Activated naive CD4-positive, alpha-beta T cell treated with anti-CD3 and anti-CD28 coated beads, Interleukin-2, amount 50 U/mL, for 16 hours (primary cell): Measurements from ENCODE around the gene CDH4.
A peak's percentile ranks its signal among the peaks of the same experiment; 100 is the strongest.

Experiments
- DNase-seq: peaks from one replicate; pipeline ENCODE4 v3.0.0-alpha.2; 2020

CDH4 gene

DNA sequence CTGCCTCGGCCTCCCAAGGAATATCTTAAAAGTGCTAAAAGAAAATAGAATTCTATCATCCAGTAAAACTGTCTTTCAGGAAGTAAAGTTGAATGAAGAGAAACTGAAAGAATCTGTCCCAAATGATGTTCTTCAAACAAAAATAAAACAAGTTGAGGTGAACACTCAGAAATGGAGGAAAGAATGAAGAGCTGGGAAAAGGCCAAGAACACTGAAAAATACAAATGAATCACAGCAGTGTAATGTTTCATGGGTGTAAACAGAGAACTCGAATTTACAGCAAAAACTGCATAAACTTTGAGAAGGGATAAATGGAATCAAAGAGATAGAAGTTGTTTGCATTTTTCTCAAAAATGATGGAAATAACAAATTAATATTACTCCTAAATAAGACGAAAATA, 496.3 kb downstream of the CDH4 start:
- no peak for DNase-seq

DNA sequence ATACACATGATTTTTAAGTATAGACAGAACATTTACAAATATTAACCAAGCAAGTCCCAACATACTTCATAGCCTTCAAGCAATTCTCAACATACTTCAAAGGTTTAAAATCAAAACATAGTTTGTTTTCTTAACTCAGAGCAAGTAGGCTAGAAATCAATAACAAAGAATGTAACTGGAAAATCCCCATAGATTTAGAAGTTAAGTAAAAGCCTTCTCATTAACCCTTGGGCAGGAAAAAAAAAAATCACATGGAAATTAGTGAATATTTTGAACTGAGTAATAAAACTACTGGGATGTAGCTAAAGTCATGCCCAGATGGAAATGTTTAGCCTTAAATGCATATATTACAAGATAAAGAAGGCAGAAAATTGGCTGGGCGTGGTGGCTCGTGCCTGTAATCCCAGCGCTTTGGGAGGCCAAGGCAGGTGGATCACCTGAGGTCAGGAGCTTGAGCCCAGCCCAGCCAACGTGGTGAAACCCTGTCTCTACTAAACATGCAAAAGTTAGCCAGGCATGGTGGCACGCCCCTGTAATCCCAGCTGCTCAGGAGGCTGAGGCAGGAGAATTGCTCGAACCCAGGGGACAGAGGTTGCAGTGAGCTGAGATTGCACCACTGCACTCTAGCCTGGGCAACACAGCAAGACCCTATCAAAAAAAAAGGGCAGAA, 497.5 kb downstream of the CDH4 start:
- DNase-seq: no peak

DNA sequence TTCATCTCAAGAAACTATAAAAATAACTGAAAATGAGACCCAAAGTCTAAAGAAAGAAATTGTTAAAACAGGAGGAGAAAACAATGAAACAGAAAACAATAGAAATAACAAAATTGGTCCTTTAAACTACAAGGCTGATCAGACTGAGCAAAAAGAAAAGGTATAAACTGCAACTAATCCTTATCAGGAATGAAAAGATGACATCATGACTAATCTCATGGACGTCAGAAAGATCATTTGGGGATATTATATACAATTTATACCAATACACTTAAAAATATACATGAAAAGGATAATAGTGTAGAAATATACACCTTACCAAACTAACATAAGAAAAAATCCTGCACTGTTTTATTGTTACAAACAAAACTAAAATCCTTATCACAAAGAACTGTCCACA, 498.0 kb downstream of the CDH4 start:
- DNase-seq: no peak

DNA sequence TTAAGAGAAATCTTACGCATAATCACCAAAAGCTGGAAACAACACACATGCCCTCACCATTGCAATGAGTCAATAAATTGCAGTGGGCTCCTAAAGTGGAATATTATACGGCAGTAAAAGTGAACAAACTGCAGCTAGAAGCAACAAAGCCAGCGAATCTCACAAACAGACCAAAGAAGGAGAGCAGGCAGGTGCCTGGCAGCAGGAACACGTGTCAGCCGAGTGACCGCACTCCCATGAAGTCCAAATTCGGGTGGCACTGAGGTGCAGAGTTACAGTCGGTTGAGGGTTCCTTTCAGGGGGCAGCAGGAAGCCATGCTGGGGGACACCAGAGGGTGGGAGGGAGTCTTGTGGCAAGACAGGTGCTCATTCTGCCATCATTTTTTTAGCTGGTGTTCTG, 500.5 kb downstream of the CDH4 start:
- DNase-seq: no peak

DNA sequence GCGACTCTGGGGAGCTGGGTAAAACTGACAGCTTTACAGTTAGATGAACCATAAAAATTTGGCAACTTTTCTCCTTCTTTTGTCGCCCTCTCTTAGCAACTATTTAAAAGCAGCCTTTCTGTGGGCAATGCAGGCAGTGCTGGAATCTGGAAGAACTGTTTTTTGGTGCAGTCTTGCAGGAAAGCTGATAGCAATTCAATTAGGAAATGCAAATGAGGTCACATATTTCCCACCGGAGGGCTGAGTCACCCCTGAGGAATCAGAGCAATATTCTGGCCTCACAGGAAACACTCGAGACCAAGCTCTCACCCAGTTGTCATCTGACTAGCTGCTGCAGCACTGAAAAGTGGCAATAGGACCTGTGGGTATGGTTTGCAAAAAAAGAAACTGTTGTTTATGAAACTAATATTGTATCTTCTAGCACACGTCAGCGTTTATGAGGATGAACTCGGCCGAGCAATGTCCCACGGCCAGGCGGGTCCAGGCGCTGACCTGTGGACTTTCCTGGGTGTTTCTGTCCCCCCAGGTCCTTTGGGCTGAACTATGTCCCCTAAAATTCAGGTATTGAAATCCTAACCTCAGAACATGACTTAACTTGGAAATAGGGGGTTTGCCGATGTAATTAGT, 501.4 kb downstream of the CDH4 start:
- no peak for DNase-seq

DNA sequence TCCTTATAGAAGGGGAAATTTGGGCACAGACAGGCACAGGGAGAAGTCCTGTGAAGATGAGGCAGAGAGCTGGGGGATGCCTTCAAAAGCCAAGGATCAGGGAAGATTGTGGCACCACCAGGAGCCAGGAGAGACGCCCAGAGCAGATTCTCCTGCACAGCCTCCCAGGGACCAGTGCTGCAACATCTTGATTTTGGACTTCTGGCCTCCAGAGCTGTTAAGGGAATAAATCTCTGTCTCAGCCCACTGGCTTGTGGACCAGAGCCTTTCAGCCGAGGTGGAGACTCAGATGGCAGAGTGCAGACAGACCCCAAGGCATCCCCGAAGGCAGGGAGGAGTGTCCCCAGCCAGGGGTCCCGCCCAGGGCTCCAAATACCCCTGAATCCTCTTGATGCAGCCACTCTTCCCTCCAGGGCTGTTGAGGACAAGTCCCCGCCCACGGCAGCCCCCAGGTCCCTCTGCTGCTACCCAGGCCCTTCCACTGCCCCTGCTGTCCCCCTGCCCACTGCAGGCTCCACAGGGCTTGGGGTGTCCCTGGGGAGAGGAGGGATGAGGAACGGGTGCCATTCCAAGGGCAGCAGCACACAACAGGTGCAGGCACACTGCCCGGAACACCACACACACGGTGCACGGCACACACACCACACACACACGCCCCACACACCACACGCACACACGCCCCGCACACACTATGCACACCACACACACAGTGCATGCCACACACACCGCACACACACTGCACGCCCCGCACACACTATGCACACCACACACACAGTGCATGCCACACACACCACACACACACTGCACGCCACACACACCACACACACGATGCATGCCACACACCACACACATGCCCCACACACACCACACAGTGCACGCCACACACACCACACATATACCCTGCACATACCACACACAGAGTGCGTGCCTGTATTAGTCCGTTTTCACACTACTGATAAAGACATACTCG, 502.2 kb downstream of the CDH4 start:
- DNase-seq: no peak

DNA sequence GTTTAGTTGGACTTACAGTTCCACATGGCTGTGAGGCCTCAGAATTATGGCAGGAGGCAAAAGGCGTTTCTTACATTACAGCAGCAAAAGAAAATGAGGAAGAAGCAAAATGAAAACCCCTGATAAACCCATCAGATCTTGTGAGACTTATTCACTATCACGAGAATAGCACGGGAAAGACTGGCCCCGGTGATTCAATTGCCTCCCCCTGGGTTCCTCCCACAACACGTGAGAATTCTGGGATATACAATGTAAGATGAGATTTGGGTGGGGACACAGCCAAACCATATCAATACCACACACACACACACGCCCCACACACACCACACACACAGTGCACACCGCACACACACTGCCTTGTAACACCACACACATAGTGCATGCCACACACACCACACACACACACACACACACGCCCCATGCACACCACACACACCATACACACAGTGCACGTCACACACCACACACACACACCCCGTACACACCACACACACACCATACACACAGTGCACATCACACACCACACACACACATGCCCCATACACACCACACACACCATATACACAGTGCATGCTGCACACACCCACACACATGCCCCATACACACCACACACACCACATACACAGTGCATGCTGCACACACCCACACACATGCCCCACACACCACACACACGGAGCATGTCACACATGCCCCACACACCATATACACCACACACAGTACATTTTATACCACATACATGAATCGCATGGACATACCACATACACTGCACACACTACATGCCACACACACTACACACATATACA, 503.1 kb downstream of the CDH4 start:
- no peak for DNase-seq

DNA sequence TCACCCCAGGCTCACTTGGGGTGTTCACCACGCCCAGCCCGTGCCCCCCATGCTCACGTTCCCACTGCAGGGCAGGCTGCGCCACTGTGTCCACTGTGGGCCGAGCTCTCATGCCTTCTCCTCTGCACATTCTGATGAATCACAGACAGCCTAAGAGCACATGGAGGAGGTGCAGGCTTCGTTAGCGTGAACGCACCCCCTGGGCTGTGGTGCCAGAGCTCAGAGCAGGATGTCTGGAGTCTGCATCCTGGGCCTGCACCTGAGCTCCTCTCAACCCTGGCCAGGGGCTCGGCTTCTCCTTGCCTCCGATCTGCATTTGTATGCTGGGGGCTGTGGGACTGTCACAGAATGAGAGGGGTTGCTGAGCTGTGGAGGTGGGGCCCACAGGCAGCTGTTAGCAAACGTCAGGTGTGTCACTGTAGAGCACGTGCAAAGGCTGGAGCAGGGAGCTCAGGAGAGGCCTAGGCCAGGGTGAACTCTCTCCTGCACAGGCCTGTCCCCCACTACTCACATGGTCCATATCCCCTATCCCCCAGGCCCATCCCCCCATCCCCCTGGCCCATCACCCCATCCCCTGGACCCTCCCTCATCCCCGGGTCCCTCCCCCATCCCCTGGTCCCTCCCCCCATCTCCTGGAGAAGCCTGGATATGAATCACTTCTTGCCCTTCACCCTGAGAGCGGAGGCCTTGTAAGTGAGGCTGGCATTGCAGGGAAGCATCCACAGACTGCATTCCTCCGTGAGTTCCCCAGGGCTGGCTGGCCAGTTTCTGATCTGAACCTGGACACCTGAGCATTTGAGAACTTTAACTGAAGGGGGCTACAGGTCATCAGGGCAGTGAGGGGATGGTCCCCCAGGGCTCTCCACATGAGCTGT, 504.1 kb downstream of the CDH4 start:
- DNase-seq: peak; percentile 2

DNA sequence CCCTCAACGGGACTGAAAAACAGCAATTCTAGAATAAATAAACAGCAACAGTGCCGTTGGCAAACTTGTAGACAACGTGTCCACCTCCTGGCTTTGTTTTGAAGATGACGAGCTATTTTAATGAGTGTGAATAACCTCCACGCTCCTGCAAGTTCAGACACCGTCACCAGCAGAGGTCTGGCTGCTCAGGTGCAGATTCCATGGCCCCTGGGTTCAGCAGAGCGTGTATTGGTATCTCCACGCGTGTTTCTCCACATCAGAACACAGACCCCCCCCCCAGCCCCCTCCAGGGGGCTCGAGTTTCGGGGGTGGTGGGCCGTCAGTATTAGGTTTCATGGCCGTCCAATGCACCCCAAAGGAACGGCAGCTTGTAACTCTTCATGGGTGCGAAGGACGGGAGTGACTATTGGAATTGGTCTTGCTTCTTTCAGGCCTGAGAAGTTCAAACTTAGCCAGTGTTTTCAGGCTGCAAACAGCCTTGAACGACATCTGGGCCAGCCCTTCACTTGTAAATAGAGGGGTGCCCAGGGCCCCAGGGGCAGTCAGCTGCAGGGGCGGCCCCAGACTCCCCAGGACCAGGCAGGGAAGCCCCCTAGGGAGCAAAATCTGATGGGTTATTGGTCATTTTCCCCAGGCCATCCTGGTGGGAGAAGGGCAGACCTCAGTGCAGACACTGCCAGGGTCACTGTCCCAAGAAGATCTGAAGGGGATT, 505.1 kb downstream of the CDH4 start:
- DNase-seq: no peak

DNA sequence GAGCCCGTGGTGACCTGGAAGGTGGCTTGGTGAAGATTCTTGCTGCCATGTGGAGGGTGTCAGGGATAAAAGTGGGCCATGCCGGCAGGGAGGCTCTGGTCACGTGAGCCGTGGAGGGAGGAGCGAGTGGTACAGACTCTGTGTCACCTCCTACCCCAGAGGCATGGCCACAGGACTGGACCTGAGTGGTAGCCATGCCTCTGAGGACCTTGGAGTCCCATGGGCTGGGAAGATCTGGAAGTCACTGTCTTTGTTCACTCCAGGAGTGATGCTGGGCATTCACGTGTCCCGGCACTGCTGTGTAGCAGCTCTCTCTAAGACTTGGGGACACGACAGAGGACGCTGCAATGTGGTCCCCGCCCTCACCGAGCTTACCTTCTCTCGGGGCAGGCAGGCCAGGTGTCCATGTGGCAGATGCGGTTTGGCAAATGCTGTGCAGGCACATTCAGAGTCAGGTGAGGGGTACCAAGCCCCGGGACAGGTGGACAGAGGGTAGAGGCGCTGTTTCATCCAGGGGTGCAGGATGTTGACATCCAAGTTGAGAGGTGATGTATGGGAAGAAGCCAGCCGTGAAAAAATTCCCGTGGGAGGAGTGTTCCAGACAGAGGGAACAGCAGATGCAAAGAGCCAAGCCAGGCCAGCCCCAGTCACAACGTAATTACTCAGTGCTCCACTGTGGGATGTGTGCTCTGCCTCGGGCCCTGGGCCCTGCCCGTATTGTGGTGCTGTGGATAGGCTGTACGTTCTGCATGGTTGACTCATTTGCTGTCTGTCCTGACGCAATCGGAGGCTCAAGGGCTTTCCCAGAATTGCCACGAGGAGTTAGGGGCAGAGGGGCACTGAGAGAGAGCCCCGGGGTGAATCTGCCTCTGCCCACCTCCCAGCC, 505.9 kb downstream of the CDH4 start:
- no peak for DNase-seq

DNA sequence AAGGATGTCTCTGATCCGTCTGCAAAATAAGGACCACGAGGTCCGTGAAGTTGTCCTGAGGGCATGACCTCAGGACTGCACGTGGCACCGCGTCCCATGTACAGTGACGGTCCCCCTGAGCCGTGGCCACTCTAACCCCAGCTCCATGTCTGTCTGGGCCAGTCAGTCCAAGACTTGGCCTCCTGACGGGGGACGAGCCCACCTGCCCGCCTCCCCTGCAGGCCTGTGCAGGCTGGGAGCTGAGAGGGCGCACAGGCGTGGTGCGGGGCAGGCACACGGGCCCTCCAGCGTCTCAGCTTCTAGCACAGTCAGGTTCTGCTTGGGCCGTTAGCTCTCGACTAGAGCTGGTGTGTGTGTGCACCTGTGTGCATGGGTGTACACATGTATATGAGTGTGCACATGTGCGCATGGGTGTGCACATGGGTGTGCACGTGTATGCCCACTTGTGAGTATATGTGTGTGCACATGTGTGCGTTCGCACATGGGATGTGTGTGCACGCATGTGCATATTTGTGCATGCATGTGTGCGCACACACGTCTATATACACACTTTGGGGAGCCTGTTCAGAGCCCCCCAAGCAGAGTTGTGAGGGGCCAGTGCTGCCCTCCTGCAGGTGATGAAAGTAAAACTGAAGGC, 506.6 kb downstream of the CDH4 start:
- no peak for DNase-seq

DNA sequence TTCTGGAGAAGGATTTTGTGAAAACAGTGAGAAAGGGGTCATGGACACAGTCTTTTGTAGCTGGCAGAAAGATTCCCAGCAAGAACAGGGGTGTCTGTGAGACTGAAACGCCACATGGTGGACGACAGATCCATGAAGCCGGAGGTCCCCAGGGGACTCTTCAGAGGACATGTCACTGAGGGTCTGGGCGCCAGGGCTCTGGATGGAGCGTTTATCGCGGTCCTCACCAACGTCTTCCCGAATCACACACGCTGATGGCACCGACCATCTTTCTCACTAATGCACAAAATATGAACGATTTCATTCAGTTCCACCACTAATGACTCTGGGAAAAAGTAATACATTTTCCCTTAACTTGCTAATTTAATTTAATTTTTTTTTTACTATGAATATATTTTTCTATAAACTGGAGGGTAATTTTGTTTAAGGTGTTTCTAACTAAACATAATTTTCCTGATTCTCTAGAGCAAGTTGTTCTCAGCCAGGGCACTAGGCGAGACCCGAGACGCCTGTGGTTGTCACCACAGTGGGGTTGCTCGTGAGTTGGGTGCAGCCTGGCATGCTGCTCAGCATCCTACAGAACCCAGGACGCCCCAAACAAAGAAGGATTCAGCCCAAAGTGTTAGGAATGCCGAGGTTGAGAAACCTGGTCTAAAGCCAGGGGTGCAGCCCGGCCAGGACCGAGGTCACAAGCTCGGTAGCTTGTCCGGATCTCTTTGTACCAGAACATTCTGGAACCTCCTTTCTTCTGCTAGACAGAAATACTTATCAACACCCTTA, 507.4 kb downstream of the CDH4 start:
- no peak for DNase-seq

DNA sequence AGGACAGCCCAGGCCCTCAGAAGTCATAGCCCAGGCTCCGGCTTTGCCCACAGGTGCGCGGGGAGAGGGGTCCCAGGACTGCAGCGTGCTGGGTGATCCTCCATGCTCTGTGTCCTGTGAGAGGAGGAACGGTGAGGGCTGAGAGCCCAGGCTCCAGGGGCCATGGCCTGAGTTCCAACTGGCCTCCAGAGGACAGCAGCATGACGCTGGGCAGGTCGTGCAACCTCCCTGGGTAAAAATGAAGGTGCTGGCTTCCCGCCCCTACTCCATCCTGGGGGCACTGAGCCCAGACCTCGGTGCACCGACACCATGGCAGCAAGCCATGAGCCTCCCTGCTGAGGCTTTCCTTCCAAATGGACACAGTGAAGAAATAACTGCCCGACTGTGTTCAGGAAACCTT, 508.3 kb downstream of the CDH4 start:
- DNase-seq: no peak

DNA sequence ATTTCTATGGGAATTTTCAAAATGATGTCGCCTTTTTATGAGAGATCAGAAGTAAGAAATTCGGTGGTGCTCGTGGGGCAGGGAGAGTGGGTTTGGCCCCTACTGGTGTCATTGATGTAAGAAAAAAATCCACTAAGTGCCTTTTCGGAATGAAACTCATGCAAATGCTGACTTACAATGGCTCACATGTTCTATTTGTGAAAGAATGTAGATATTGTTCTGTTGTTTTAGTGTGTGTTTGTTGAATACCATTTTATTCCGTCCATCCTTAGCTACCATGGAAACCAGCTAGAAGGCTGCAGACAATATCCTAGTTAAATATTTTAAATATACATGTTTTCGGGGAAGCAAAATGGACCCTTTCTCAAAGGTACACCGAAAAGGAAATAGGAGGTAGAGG, 508.7 kb downstream of the CDH4 start:
- no peak for DNase-seq

DNA sequence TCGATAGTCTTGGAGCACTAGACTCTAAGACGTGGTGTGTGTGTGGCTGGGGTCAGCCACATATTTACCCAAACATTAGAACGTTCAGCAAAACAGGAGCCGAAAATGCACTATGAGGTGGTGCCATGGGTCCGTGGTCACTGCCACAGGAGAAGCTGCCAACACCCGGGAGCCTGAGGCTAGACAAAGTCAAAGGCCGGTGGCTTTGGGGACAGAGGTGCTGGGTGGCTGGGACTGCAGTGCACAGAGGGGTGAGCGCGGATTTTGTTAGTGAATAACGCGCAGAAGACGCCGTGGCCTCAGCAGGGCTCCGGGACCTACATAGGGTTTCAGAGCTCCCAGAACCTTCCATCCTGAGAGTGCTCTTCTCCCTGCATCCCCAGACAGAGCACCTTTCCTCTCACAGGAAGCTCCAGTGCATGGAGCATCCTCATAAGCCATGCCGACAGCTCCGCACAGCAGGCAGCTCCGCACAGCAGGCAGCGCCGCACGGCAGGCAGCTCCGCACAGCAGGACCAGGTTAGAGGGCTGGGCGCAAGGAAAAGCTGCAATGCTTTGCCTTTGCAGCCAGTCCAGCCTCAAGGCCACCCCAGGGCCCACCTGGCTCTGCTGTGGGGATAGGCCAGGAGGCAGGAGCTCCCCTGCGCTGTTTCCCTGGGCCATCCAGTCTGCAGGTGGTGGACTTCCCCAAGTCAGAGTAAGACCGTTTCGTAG, 509.5 kb downstream of the CDH4 start:
- DNase-seq: no peak

DNA sequence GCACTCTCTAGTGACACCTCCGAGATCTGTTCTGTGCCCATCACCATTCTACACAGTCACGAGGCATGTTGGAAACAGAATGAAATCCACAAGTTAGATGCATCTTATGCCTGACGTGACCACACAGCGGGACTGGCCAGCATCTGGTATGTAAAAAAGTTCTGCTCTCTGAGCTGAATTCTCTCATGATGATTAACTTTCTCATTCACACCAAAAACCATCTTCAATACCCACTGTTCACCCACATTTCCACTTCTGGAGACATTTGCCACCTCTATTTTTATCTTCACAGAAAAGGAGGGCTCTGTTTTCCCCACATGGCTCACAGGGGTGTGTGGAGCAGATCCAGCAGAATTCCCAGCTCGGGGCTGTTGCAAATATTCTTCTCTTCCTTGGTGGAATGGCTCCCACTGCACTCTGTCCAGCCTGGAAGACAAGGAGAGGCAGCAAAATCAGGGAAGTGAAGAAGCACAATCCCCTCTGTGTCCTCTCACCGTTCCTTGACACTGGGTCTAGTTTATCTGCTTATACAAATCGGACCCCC, 510.2 kb downstream of the CDH4 start:
- no peak for DNase-seq

DNA sequence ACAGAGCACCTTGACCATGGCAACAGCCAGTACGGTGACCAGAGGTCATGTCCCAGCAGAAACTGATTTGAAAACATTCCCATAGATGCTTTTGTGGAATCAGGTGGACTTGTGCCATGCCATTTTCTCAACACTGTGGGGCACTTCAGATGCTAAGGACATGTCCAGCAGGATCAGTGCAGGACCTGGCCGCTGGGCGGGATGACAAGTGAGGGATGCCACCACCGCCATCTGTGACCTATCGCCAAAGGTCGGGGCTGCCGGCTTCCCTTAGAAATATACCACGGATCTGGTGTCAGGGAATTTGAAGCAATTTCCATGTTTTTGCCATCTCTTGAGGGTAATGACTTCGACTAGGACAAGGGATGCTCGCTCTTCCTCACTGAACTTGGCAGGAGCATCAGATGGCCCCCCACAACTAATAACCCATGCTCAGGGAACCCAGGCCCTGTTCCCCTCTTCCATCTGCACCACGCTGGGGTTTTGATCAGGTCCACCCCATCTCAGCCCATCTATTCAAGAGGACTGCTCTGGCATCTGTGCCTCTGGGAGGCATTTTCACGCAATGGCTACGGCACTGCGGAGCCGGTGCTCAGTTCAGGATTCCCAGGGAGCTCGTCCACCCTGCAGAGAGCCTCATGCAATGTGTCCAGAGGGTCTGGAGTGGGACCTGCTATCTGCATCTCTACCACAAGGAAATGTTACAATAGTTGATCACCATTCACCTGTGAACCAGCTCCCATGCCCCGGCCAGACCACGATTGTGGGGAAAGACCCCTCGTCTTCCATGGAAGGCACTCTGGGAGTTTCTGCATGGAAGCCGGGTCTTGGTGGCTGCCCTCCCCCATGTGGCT, 511.1 kb downstream of the CDH4 start:
- no peak for DNase-seq
